T-cell (primary cell): ENCODE results near the gene ABCC10. TPM values are rescaled to one million over a fixed set of nuclear protein-coding genes. Genes with fewer than 3 reads are reported as not detected.

Source experiments
- ATAC-seq, 4 experiments: fragments of 200-7000 bp in 3 of 4; fragments of 150-1000 bp in 1 of 4; cut with Tn5 transposase; replicated peaks in 1 of 4; 1 replicate in 3 of 4; 2 replicates in 1 of 4; pipeline ENCODE4 v1.10.0; 2021; ENCODE audit warnings: moderate library complexity in 3 of 4, mild to moderate bottlenecking in 2 of 4, moderate number of reproducible peaks in 1 of 4
- CTCF ChIA-PET, 2 donors: fragments of 300-600 bp; sonication (Branson Sonifier 250); formaldehyde crosslinking; loops; one replicate each; lab custom pipeline; 2022; ENCODE audit warnings: antibody characterized with exemption in 2 of 2; lab: Charles Lee
- POLR2A ChIA-PET, 2 donors: fragments of 300-600 bp; sonication (Branson Sonifier 250); formaldehyde crosslinking; loops; one replicate each; lab custom pipeline; 2022; ENCODE audit warnings: antibody characterized with exemption in 2 of 2; lab: Charles Lee
- DNase-seq, 35 experiments: peaks; one replicate each; pipeline versions ENCODE4 v3.0.0 to v3.0.0-alpha.2; 2013 to 2023
- H3K27ac ChIP-seq: one replicate; pipeline ENCODE4 v1.5.1; 2013; ENCODE audit warnings: low read length
- H3K27me3 ChIP-seq, 2 experiments: replicated peaks in 1 of 2; 1 replicate in 1 of 2; 2 replicates in 1 of 2; pipeline versions ENCODE4 v1.6.1 to v1.7.0; 2013; ENCODE audit warnings: low read length in 1 of 2, mixed read lengths in 1 of 2; ENCODE audit not compliant: control insufficient read depth in 2 of 2, insufficient read depth in 2 of 2; ENCODE audit errors: extremely low read depth in 1 of 2
- H3K36me3 ChIP-seq, 2 donors: 1 replicate in 1 of 2; 2 replicates in 1 of 2; pipeline versions ENCODE4 v1.6.1 to v1.7.0; 2013; ENCODE audit warnings: low read length in 1 of 2; ENCODE audit not compliant: control insufficient read depth in 2 of 2, insufficient read depth in 1 of 2; ENCODE audit errors: extremely low read depth in 1 of 2
- H3K4me1 ChIP-seq, 2 experiments: 1 replicate in 1 of 2; 2 replicates in 1 of 2; pipeline versions ENCODE4 v1.6.1 to v1.7.0; 2013; ENCODE audit warnings: low read length in 2 of 2, mixed read lengths in 1 of 2; ENCODE audit not compliant: insufficient read depth in 2 of 2, control insufficient read depth in 1 of 2; ENCODE audit errors: extremely low read depth in 1 of 2
- H3K4me3 ChIP-seq, 2 donors: 1 replicate in 1 of 2; 2 replicates in 1 of 2; pipeline versions ENCODE4 v1.5.1 to v1.7.0; 2013; ENCODE audit warnings: mild to moderate bottlenecking in 2 of 2, low read length in 1 of 2, moderate library complexity in 1 of 2; ENCODE audit not compliant: control insufficient read depth in 1 of 2; ENCODE audit errors: extremely low read depth in 1 of 2
- H3K9me3 ChIP-seq: 2 replicates; pipeline ENCODE4 v1.7.0; 2013
- H3K27ac Mint-ChIP-seq, 2 donors: one replicate each; pipeline ENCODE4 v1.8.0; 2020 to 2021; ENCODE audit warnings: mild to moderate bottlenecking in 2 of 2, mixed read lengths in 2 of 2
- H3K27me3 Mint-ChIP-seq, 2 donors: one replicate each; pipeline ENCODE4 v1.8.0; 2021 to 2022; ENCODE audit warnings: mixed read lengths in 2 of 2
- H3K36me3 Mint-ChIP-seq: one replicate; pipeline ENCODE4 v1.8.0; 2021; ENCODE audit warnings: mixed read lengths
- H3K4me1 Mint-ChIP-seq, 3 donors: one replicate each; pipeline ENCODE4 v1.8.0; 2020 to 2022; ENCODE audit warnings: mixed read lengths in 3 of 3, mild to moderate bottlenecking in 1 of 3
- H3K4me3 Mint-ChIP-seq, 3 donors: one replicate each; pipeline ENCODE4 v1.8.0; 2020 to 2022; ENCODE audit warnings: mild to moderate bottlenecking in 3 of 3, mixed read lengths in 3 of 3, moderate library complexity in 3 of 3
- H3K9me3 Mint-ChIP-seq, 3 donors: one replicate each; pipeline ENCODE4 v1.8.0; 2020 to 2022; ENCODE audit warnings: mixed read lengths in 3 of 3
- whole genome bisulfite sequencing: methylation state at CpG from one replicate; pipeline ENCODE4 v1.1.5; 2013; ENCODE audit warnings: missing lambda C conversion rate; ENCODE audit not compliant: insufficient coverage; 5-methylcytosine and 5-hydroxymethylcytosine counted together
- total RNA-seq, 35 experiments: library from RNA in 6 of 35; stranded (reverse) in 6 of 35; fragments of 120-200 nt in 1 of 35; gene quantifications; one replicate each; pipeline versions ENCODE4 v1.2.1 to v1.2.4 and lab custom pipeline; 2013 to 2026

Gene ABCC10
- total RNA-seq, 5 donors from 2014 or later (not counting 1 experiment from before 2014, with no cell fraction given): 57.8 to 85.4 (median 75.5) TPM

DNA sequence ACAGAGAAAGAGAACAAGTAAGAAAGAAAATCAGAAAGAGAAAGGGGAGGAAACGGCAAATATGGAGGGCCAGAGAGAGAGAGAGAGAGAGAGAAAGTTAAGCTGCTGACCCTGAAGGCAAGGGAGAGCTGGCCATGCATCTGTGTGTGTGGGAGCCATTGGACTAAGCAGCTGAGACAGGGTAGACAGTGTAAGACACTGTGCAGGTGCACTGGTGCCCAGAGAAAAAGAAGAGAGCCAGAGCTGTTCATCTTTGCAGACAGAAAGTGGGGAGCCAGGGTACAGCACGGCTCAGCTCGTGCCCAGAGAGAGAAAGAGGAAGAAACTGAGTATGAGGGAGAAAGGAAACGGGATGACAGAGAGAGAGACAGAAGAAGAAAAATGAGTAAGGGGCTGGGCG is 33.7 kb upstream of the ABCC10 start:
- ATAC-seq (no peak), DNase-seq (no peak)
- Histone ChIP-seq H3K27ac (no peak overlapping the region), H3K27me3 (no peaks in the 10 kb centered on the region), H3K9me3 (no peaks in the 10 kb centered on the region), H3K4me3 (no peak overlapping the region), H3K4me1 (peaks cover 19 to 23% of the 10 kb centered on the region in 2 experiments), H3K36me3 (no peaks in the 10 kb centered on the region)
- CTCF ChIA-PET: interaction anchor here (0.6 to 0.7 kb wide), 2 partner anchors 46 to 272 kb away, joined by 3 to 5 read pairs; no protein-coding TSS in a partner anchor
- WGBS: 64% methylated on average over 3 of the region's 5 CpGs
- peaks cover 44 to 58% (median 53%) of the 10 kb centered on the region in 3 donors for H3K4me1 Mint-ChIP-seq
- no peaks in the 10 kb centered on the region for H3K36me3 Mint-ChIP-seq
- peak overlapping the region in 1 of 3 donors; percentile 38 for H3K4me3 Mint-ChIP-seq
- peak overlapping the region; percentile 0 to 10 for H3K27ac Mint-ChIP-seq
- POLR2A ChIA-PET: no interaction called here
- peaks cover 0 to 8% of the 10 kb centered on the region in 2 donors for H3K27me3 Mint-ChIP-seq
- H3K9me3 Mint-ChIP-seq: no peaks in the 10 kb centered on the region

DNA sequence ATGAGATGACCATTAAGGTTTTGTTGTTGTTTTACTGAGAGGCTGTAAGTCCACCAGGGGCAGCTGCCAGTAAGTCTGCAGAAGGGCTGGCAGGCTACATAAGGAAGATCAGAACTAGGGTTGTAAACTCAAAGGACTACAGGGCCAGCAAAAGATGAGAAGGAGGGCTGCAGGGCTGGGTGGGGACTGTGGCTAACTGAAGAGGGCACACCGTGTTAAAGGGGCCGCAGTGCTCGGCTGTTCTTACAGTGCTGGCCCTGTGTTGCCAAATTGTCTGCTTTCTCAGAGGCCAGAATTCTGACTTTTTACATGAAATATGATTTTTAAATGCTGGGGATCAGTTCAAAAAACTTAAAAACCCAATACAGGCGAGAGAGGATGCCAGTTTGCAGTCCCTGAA is 32.4 kb upstream of the ABCC10 start:
- Mint-ChIP-seq H3K9me3 (no peaks in the 10 kb centered on the region), H3K4me3 (no peak overlapping the region)
- CTCF ChIA-PET: interaction anchor here (0.6 to 0.7 kb wide), 2 partner anchors 9 to 62 kb away, joined by 5 read pairs; no protein-coding TSS in a partner anchor

DNA sequence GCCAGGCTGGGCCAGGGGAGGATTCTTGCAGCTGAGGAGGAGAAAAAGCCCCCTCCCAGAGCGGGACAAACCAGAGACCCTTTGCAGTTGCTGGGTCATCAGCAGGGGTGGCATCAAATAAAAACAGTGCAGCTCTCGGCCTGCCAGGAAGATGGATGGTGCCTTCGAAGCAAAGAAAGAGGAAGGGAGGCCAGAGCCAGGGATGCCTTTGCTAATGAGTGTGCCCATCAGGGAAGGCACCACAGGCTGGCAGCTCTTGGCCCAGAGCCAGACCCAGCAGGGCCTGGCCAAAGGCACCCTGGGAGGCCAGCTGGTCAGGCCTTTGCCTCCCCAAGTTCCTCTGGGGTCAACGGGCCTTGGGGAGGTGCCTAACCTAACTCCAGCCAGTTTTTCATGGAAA is 31.6 kb upstream of the ABCC10 start:
- H3K9me3 ChIP-seq: no peaks in the 10 kb centered on the region
- peaks cover 13 to 15% of the 10 kb centered on the region in 2 experiments for H3K4me1 ChIP-seq
- ChIA-PET POLR2A (no interaction called here), CTCF (interaction anchor here (0.6 to 1.6 kb wide), 2 partner anchors 10 to 12 kb away, joined by 5 to 7 read pairs; no protein-coding TSS in a partner anchor)
- no peak for DNase-seq
- H3K4me3 ChIP-seq: no peak overlapping the region
- no peaks in the 10 kb centered on the region for H3K27me3 ChIP-seq
- ATAC-seq: no peak
- Mint-ChIP-seq H3K9me3 (no peaks in the 10 kb centered on the region), H3K4me1 (peaks cover 33 to 41% (median 40%) of the 10 kb centered on the region in 3 donors), H3K36me3 (no peaks in the 10 kb centered on the region), H3K4me3 (no peak overlapping the region), H3K27me3 (peaks cover 0 to 8% of the 10 kb centered on the region in 2 donors), H3K27ac (peak overlapping the region in 1 of 2 donors; percentile 28)
- no peak overlapping the region for H3K27ac ChIP-seq
- no peaks in the 10 kb centered on the region for H3K36me3 ChIP-seq
- WGBS: 77% methylated on average over 3 of the region's 4 CpGs

More for the DNA sequence above, 32.4 kb upstream of the ABCC10 start:
- Mint-ChIP-seq H3K36me3 (no peaks in the 10 kb centered on the region), H3K27me3 (peaks cover 0 to 4% of the 10 kb centered on the region in 2 donors), H3K27ac (no peak overlapping the region), H3K4me1 (peaks cover 41 to 49% (median 48%) of the 10 kb centered on the region in 3 donors)
- Histone ChIP-seq H3K4me1 (peaks cover 17 to 22% of the 10 kb centered on the region in 2 experiments), H3K36me3 (no peaks in the 10 kb centered on the region), H3K4me3 (no peak overlapping the region), H3K27me3 (no peaks in the 10 kb centered on the region), H3K9me3 (no peaks in the 10 kb centered on the region), H3K27ac (no peak overlapping the region)
- ATAC-seq: no peak
- 80% methylated on average over 1 of the region's 4 CpGs for whole genome bisulfite sequencing
- POLR2A ChIA-PET: no interaction called here
- no peak for DNase-seq

DNA sequence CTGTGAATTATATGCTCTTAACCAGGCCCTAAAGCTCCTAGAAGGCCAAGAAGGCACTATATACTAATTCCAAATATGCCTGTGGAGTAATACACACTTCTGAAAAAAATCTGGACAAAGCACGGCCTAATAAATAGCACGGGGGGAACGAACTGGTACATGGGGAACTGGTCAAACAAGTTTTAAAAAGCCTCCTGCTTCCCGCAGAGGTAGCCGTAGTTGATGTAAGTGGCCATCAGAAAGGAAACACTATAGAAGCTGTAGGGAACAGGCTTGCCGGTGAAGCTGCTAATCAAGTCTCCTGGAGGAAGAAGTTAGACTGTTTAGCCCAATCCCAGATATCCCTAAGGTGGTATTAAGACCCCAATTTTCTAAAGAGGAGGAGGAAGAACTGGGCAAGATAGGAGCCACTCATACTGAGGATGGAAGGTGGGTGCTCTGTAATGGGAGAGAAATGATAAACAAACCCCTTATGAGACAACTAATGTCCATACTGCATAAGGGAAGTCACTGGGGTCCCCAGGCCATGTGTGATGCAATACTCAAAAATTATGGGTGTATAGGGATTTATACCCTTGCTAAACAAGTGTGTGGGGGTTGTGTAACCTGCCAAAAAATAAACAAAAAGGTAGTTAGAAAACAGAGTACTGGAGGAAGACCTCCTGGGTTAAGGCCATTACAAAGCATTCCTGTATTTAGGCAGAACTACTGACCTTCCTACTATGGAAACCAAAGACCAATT is 30.8 kb upstream of the ABCC10 start:
- WGBS: 87% methylated on average over 3 of the region's 6 CpGs
- H3K4me3 Mint-ChIP-seq: no peak overlapping the region

DNA sequence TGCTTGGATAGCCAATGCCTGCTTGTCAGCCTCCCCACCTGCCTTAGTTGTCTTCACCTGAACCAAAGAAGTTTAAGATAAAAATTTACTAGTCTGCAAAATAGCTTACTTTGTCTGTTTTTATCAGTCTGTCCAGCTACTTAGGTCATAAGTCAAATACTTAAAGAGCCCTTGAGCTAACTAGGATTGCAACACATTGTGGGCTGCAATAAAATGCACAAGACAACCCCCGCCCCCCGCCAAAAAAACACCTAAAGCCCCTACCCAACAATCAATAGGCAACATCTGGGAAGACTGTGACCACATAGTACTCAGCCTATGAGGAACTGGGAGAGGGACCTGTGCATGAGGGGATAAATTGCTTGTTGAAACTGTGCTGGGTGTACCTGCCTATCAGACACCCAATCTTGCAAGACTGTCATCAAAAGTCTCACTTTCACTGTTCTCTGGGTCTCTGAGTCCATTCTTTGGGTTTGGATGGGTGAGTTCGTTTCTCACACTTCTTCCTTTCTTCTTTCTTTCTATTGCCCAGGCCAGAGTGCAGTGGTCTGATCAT is 27.3 kb upstream of the ABCC10 start:
- H3K4me1 ChIP-seq: no peaks in the 10 kb centered on the region
- no peaks in the 10 kb centered on the region for H3K9me3 ChIP-seq
- no peaks in the 10 kb centered on the region for H3K9me3 Mint-ChIP-seq
- no peaks in the 10 kb centered on the region for H3K36me3 ChIP-seq
- ChIA-PET POLR2A (no interaction called here), CTCF (interaction anchor here (0.6 to 1.0 kb wide), 2 partner anchors 39 to 81 kb away, joined by 3 read pairs; no protein-coding TSS in a partner anchor)
- WGBS: no CpG with 5 or more reads among the region's 3 CpGs
- DNase-seq (no peak), ATAC-seq (no peak)
- no peak overlapping the region for H3K27ac Mint-ChIP-seq
- H3K27me3 ChIP-seq: no peaks in the 10 kb centered on the region
- H3K36me3 Mint-ChIP-seq: no peaks in the 10 kb centered on the region
- peaks cover 0 to 9% (median 6%) of the 10 kb centered on the region in 3 donors for H3K4me1 Mint-ChIP-seq
- H3K27ac ChIP-seq: no peak overlapping the region
- H3K27me3 Mint-ChIP-seq: peaks cover 8 to 14% of the 10 kb centered on the region in 2 donors
- no peak overlapping the region for H3K4me3 ChIP-seq
- H3K4me3 Mint-ChIP-seq: no peak overlapping the region

More for the DNA sequence above, 30.8 kb upstream of the ABCC10 start:
- Mint-ChIP-seq H3K4me1 (peaks cover 25 to 33% (median 32%) of the 10 kb centered on the region in 3 donors), H3K9me3 (no peaks in the 10 kb centered on the region), H3K36me3 (no peaks in the 10 kb centered on the region), H3K27ac (no peak overlapping the region), H3K27me3 (peaks cover 0 to 8% of the 10 kb centered on the region in 2 donors)
- DNase-seq (no peak), ATAC-seq (no peak)
- H3K36me3 ChIP-seq: no peaks in the 10 kb centered on the region
- CTCF ChIA-PET: interaction anchor here in 1 of 2 donors (0.7 to 2.2 kb wide), 3 partner anchors 13 to 36 kb away, joined by 4 to 10 read pairs (median 7); no protein-coding TSS in a partner anchor
- H3K27ac ChIP-seq: no peak overlapping the region
- H3K4me1 ChIP-seq: peaks cover 7 to 8% of the 10 kb centered on the region in 2 experiments
- no peak overlapping the region for H3K4me3 ChIP-seq
- no peaks in the 10 kb centered on the region for H3K9me3 ChIP-seq
- POLR2A ChIA-PET: no interaction called here
- H3K27me3 ChIP-seq: no peaks in the 10 kb centered on the region

DNA sequence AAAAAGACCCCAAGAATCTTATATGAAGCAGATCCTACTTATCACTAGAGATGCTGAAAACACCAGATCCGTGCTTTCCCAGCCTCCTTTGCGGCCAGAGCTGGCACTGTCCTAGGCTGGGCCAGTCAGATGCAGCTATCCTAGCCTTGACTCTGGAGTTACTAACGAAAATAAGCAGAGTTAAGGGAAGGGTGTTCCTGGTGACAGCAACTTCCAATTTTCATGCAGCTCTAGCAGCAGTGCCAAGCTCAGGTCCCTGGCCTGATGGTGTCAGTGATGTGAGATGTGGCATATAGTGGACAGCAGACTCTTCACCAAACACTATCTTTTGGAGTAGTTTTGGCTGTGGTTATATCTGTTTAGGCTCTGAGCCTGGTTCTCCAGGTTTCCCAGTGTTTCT is 25.6 kb upstream of the ABCC10 start:
- ChIA-PET POLR2A (no interaction called here), CTCF (interaction anchor here (0.5 to 1.1 kb wide), 2 partner anchors 35 to 55 kb away, joined by 3 read pairs; no protein-coding TSS in a partner anchor)
- H3K4me3 Mint-ChIP-seq: no peak overlapping the region
- no peaks in the 10 kb centered on the region for H3K27me3 ChIP-seq
- ATAC-seq (no peak), DNase-seq (no peak)
- H3K36me3 ChIP-seq: no peaks in the 10 kb centered on the region
- no peaks in the 10 kb centered on the region for H3K9me3 ChIP-seq
- no peaks in the 10 kb centered on the region for H3K4me1 ChIP-seq
- no peak overlapping the region for H3K27ac Mint-ChIP-seq
- H3K4me1 Mint-ChIP-seq: peaks cover 0 to 9% (median 5%) of the 10 kb centered on the region in 3 donors
- WGBS: no CpG with 5 or more reads among the region's 3 CpGs
- H3K9me3 Mint-ChIP-seq: no peaks in the 10 kb centered on the region
- no peaks in the 10 kb centered on the region for H3K36me3 Mint-ChIP-seq
- H3K27ac ChIP-seq: no peak overlapping the region
- peaks cover 19 to 21% of the 10 kb centered on the region in 2 donors for H3K27me3 Mint-ChIP-seq
- no peak overlapping the region for H3K4me3 ChIP-seq
